ENCODE results near the gene PPARA.

PPARA gene

DNA sequence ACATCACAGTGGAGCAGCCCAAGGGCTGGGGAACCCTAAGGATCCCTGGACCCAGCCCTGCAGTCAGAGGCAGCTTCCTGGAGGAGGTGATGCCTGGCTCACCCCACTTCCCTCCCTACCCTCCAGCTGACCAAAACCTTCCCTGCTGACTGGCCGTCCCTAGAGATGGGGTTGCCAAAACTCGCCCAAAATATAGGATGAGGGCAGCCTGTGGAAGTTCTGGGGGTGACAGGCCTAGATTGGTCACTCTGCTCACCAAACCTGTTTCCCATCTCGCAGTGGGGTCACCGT, 35.0 kb upstream of the PPARA start:
- TF ChIP-seq, protein P1, sequence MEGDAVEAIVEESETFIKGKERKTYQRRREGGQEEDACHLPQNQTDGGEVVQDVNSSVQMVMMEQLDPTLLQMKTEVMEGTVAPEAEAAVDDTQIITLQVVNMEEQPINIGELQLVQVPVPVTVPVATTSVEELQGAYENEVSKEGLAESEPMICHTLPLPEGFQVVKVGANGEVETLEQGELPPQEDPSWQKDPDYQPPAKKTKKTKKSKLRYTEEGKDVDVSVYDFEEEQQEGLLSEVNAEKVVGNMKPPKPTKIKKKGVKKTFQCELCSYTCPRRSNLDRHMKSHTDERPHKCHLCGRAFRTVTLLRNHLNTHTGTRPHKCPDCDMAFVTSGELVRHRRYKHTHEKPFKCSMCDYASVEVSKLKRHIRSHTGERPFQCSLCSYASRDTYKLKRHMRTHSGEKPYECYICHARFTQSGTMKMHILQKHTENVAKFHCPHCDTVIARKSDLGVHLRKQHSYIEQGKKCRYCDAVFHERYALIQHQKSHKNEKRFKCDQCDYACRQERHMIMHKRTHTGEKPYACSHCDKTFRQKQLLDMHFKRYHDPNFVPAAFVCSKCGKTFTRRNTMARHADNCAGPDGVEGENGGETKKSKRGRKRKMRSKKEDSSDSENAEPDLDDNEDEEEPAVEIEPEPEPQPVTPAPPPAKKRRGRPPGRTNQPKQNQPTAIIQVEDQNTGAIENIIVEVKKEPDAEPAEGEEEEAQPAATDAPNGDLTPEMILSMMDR (IDR thresholded peaks at IDR 0.05; ENCODE audit: low read depth, low read length) = no peak
- no peak for DNase-seq (ENCODE audit: extremely low read depth, low read depth)

DNA sequence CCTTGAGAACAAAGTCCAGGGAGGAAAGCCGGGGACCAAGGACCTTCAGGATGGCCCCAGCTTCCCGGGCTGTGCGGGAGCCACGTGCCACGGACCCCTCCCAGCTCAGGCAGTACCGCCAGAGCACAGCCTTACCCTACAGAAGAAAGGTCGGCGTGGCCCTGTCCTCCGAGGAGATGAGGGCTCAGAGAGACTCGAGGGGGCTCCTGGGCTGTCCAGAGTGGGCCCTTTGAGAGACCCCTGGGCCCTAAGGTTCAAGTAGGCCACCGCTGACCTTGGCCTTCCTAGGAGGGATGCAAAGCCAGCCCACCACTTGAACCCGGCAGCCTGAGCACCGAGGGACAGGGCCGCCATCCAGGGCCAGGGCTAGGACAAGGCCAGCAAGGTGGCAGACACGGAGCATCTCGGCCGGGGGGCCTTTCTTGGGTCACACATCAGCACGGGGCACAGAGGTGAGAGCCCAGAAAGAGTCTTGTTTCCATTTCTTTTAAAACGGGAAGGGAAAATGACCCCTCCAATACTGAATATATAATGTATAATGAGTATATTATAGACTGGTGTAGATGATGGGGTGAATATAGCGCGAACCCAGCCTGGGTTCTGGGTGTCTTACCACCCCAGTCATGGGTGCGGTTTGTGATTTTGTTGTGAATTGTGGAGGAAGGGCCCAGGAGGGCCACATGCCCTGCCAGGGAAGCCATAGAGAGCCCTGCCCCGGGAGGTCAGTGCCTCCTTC, 34.4 kb upstream of the PPARA start:
- TF ChIP-seq, protein P1 (IDR thresholded peaks at IDR 0.05; ENCODE audit: low read depth, low read length) = no peak
- DNase-seq (ENCODE audit: extremely low read depth, low read depth) = no peak

DNA sequence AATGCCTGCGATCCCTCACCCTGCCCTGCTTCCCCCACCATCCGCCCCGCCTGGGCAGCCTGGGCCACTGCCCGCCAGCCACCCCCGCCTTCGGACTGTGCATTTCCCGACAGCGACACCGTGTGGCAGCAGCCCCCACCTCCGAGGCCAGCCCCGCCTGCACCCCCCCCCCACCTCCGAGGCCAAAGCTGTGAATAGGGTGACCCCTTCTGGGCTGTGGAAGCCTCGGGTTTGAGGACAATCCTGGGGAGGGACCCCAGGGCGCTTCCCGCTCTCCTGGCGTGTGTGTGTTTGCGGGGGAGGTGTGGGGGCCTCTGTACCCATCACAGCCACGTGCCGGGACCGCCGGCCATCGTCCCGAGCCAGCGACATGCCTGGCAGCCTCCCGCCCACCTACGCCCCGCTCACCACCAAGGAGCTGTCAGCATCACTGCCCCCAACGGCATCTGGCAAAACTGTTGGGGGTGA, 33.8 kb upstream of the PPARA start:
- TF ChIP-seq, protein P1 (IDR thresholded peaks at IDR 0.05; ENCODE audit: low read depth, low read length) = peak; percentile 59
- DNase-seq (ENCODE audit: extremely low read depth, low read depth) = peak; percentile 52

DNA sequence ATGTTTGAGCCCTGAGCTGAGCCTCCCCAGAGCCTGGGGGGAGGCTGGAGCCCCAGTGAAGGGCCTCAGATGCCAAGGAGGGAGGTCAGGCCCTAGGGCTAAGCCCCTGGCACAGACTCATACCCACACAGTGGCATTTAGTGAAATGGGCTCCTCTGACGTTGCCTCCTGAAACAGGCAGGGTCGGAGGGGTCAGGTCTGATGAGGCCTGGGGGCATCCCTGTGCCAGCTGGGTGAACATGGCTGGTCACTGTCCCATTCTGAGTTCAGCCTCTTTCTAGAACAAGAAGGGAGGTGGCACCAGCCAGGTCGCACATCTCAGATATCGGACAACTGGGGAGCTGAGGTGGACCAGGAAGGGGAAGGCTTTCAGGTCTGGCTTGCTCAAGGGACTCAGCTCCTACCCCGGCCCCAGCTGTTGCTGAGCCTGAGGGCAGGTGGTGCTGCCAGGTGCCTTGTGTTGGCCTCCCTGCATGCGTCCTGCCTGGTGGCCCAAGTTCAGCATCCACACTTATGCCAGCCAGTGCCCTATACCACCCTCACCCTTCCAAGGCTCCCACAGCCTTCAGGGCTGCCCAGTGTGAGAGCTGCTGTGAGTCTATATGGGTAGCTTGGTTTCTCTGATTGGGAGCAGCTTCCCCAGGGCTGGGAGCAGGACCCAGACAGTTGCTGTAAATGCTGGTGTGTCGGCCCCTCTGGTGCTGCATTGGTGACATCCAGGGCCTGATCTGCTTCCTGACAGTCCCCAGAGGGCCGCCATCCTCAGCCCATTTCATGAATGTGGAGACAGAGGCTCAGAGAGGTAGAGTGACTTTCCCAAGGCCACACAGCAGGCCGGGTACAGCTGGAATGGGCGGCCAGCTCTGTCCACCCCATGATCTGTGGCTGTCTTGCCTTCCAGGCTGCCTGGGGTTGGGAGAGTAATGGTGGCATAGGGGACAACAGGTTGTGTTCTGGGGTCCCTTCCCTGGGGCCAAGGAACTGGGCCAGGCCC, 32.8 kb upstream of the PPARA start:
- DNase-seq (ENCODE audit: extremely low read depth, low read depth) = no peak
- TF ChIP-seq, protein P1 (IDR thresholded peaks at IDR 0.05; ENCODE audit: low read depth, low read length) = no peak

DNA sequence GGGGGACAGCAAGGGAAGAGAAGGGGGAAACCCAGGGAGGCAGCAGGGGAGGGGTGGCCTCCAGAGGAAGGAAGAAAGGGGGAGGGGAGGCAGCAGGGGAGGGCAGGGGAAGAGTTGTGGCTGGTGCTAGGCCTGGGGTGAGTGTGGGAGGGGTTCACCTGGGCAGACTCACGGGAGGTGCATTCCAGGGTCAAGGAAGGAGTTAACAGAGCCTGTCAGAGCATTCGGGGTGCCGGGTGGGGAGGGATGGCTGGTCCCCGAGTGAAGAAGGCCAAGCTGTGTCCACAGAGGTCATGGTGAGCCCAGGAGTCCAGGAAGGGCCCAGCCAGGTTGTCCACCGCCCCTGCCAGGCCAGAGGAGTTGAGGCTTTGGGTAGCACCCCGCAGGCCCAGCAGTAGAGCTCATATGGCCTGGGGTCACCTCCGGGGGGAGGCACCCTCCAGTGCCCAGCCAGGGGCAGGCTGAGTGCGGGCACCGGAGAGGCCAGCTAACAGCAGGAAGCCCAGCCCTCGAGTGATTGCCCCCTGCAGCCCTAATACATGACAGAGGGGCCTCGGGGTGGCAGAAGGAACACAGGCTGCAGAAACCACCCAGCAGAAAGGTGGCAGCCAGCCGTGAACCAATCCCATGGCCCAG, 31.1 kb upstream of the PPARA start:
- TF ChIP-seq, protein P1 (IDR thresholded peaks at IDR 0.05; ENCODE audit: low read depth, low read length) = no peak
- no peak for DNase-seq (ENCODE audit: extremely low read depth, low read depth)

DNA sequence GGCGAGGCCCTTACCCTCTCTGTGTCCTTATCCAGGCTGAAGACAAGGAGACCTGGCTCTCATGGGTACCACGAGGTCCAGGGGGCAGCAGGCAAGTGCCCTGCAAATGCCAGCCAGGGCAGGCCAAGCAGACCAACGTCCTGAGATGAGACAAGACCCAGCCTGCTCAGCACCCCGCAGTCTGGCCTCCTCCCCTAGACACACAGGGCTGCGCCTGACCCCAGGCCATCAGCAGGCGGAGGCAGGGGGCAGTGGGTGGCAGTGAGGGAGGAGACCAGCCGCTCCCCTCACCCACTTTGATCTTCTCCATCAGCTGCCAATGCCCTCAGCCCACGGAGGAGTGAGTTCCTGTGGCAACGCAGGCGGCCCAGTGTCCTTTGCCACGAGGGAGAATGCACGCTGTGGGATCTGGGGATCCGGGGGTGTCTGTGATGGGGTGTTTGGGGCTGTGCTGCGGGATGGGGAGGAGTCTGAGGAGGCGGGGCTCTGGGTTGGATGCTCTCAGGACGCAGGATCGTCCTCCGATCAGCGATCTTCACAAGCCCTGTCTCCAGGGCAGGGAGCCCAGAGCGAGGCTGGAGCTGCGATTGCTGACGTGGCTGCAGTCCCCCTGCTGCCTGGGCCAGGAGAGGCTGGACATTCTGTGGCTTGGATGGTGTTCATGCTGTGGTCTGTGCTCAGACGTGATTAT, 30.5 kb upstream of the PPARA start:
- TF ChIP-seq, protein P1 (IDR thresholded peaks at IDR 0.05; ENCODE audit: low read depth, low read length) = peak; percentile 7; the same call in 1 of the 2 replicates
- DNase-seq (ENCODE audit: extremely low read depth, low read depth) = peak; percentile 75

Data from AG09319 (cell line).